ENCODE data around the gene PDX1. TPM values are rescaled to one million over a fixed set of nuclear protein-coding genes. Genes with fewer than 3 reads are reported as not detected.

The PDX1 gene
- total RNA-seq, 1 experiment from 2014 or later: not detected

- ChIA-PET CTCF (interaction anchor here (0.6 kb wide), 1 partner anchor 8 kb away, joined by 3 read pairs; no protein-coding TSS in a partner anchor), POLR2A (ENCODE audit: low non-redundant PET) (no interaction called here)
- BruUV-seq (replicated peaks): no TSS peak
- no peak overlapping the region for H3K4me3 ChIP-seq (ENCODE audit: low read depth, low read length, poor library complexity, severe bottlenecking)
- no peak overlapping the region for H3K27ac ChIP-seq (ENCODE audit: low read depth, low read length, poor library complexity, severe bottlenecking)
- no peaks in the 10 kb centered on the region for H3K36me3 ChIP-seq (ENCODE audit: insufficient read depth, low read length, poor library complexity, severe bottlenecking)
- no peaks in the 10 kb centered on the region for H3K4me1 ChIP-seq (ENCODE audit: insufficient read depth, low read length, poor library complexity, severe bottlenecking)
- DNase-seq (ENCODE audit: low spot score): no peak
- no peak for TF ChIP-seq EZH2 (IDR thresholded peaks at IDR 0.05; ENCODE audit: borderline replicate concordance, low read depth, low read length, poor library complexity, severe bottlenecking)
- TF ChIP-seq, protein P1, sequence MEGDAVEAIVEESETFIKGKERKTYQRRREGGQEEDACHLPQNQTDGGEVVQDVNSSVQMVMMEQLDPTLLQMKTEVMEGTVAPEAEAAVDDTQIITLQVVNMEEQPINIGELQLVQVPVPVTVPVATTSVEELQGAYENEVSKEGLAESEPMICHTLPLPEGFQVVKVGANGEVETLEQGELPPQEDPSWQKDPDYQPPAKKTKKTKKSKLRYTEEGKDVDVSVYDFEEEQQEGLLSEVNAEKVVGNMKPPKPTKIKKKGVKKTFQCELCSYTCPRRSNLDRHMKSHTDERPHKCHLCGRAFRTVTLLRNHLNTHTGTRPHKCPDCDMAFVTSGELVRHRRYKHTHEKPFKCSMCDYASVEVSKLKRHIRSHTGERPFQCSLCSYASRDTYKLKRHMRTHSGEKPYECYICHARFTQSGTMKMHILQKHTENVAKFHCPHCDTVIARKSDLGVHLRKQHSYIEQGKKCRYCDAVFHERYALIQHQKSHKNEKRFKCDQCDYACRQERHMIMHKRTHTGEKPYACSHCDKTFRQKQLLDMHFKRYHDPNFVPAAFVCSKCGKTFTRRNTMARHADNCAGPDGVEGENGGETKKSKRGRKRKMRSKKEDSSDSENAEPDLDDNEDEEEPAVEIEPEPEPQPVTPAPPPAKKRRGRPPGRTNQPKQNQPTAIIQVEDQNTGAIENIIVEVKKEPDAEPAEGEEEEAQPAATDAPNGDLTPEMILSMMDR (conservative IDR thresholded peaks at IDR 0.05; ENCODE audit: low read depth, low read length): no peak
- H3K9me3 ChIP-seq (ENCODE audit: low read depth, low read length, poor library complexity, severe bottlenecking): no peaks in the 10 kb centered on the region
- H3K27me3 ChIP-seq (replicated peaks; ENCODE audit: insufficient read depth, low read depth, low read length, poor library complexity): peaks cover 100% of the 10 kb centered on the region
- intact Hi-C loops (cut with micrococcal nuclease; ENCODE audit: unreplicated experiment): loop anchor here (10.0 kb wide), 1 partner anchor 986 kb away; no protein-coding TSS in a partner anchor
These were observed 51.4 kb downstream of the PDX1 start for GRCh38 chr13:27971236-27971645.

- POLR2A ChIA-PET (ENCODE audit: low non-redundant PET): no interaction called here
- CTCF ChIA-PET: interaction anchor here (0.6 kb wide), 1 partner anchor 8 kb away, joined by 3 read pairs; no protein-coding TSS in a partner anchor
- Histone ChIP-seq H3K4me1 (ENCODE audit: insufficient read depth, low read length, poor library complexity, severe bottlenecking) (no peaks in the 10 kb centered on the region), H3K27me3 (replicated peaks; ENCODE audit: insufficient read depth, low read depth, low read length, poor library complexity) (peaks cover 100% of the 10 kb centered on the region), H3K9me3 (ENCODE audit: low read depth, low read length, poor library complexity, severe bottlenecking) (no peaks in the 10 kb centered on the region), H3K27ac (ENCODE audit: low read depth, low read length, poor library complexity, severe bottlenecking) (no peak overlapping the region), H3K4me3 (ENCODE audit: low read depth, low read length, poor library complexity, severe bottlenecking) (no peak overlapping the region), H3K36me3 (ENCODE audit: insufficient read depth, low read length, poor library complexity, severe bottlenecking) (no peaks in the 10 kb centered on the region)
- no peak for DNase-seq (ENCODE audit: low spot score)
- TF ChIP-seq, protein P1 (conservative IDR thresholded peaks at IDR 0.05; ENCODE audit: low read depth, low read length): no peak
- TF ChIP-seq EZH2 (IDR thresholded peaks at IDR 0.05; ENCODE audit: borderline replicate concordance, low read depth, low read length, poor library complexity, severe bottlenecking): no peak
- intact Hi-C loops (cut with micrococcal nuclease; ENCODE audit: unreplicated experiment): loop anchor here (10.0 kb wide), 1 partner anchor 987 kb away; no protein-coding TSS in a partner anchor
- BruUV-seq (replicated peaks): no TSS peak
These were observed 52.1 kb downstream of the PDX1 start for GRCh38 chr13:27971776-27972477.

GRCh38 chr13:27972478-27972820 lies 52.6 kb downstream of the PDX1 start:
- no TSS peak for BruUV-seq (replicated peaks)
- POLR2A ChIA-PET (ENCODE audit: low non-redundant PET): no interaction called here
- H3K9me3 ChIP-seq (ENCODE audit: low read depth, low read length, poor library complexity, severe bottlenecking): no peaks in the 10 kb centered on the region
- intact Hi-C loops (cut with micrococcal nuclease; ENCODE audit: unreplicated experiment): loop anchor here (10.0 kb wide), 1 partner anchor 988 kb away; no protein-coding TSS in a partner anchor
- no peaks in the 10 kb centered on the region for H3K4me1 ChIP-seq (ENCODE audit: insufficient read depth, low read length, poor library complexity, severe bottlenecking)
- no peaks in the 10 kb centered on the region for H3K36me3 ChIP-seq (ENCODE audit: insufficient read depth, low read length, poor library complexity, severe bottlenecking)
- no peak for DNase-seq (ENCODE audit: low spot score)
- H3K27me3 ChIP-seq (replicated peaks; ENCODE audit: insufficient read depth, low read depth, low read length, poor library complexity): peaks cover 100% of the 10 kb centered on the region
- CTCF ChIA-PET: no interaction called here
- no peak overlapping the region for H3K27ac ChIP-seq (ENCODE audit: low read depth, low read length, poor library complexity, severe bottlenecking)
- TF ChIP-seq EZH2 (IDR thresholded peaks at IDR 0.05; ENCODE audit: borderline replicate concordance, low read depth, low read length, poor library complexity, severe bottlenecking): no peak
- TF ChIP-seq, protein P1 (conservative IDR thresholded peaks at IDR 0.05; ENCODE audit: low read depth, low read length): no peak
- H3K4me3 ChIP-seq (ENCODE audit: low read depth, low read length, poor library complexity, severe bottlenecking): no peak overlapping the region

Measured in A673 (cell line).